NCI-H510A (cell line): ENCODE measurements around the gene LIN28A.

Experiments
- DNase-seq: peaks from one replicate; lab custom pipeline; 2025; lab: John Stamatoyannopoulos, UW

The LIN28A gene

GRCh38 chr1:26388791-26389445 lies 21.7 kb upstream of the LIN28A start:
- DNase-seq, result no peak

- DNase-seq, result no peak
These were observed 20.9 kb upstream of the LIN28A start for GRCh38 chr1:26389604-26390247.

- no peak for DNase-seq
These were observed 19.2 kb upstream of the LIN28A start for GRCh38 chr1:26391450-26391849.

- DNase-seq, result no peak
These were observed 14.9 kb upstream of the LIN28A start for GRCh38 chr1:26395754-26396153.

GRCh38 chr1:26399034-26399433 lies 11.6 kb upstream of the LIN28A start:
- no peak for DNase-seq

- DNase-seq, result no peak
These were observed 8.7 kb upstream of the LIN28A start for GRCh38 chr1:26401891-26402290.

- no peak for DNase-seq
These were observed 7.0 kb upstream of the LIN28A start for GRCh38 chr1:26403656-26404055.

- no peak for DNase-seq
These were observed 6.0 kb upstream of the LIN28A start for GRCh38 chr1:26404641-26405040.

GRCh38 chr1:26405281-26405915 lies 5.2 kb upstream of the LIN28A start:
- DNase-seq, result no peak

GRCh38 chr1:26408604-26409003 lies 2.0 kb upstream of the LIN28A start:
- DNase-seq, result no peak

GRCh38 chr1:26409191-26409807 lies 1.3 kb upstream of the LIN28A start:
- DNase-seq, result no peak

- no peak for DNase-seq
These were observed 1.0 kb downstream of the LIN28A start for GRCh38 chr1:26411624-26412074.

- DNase-seq, result no peak
These were observed 1.7 kb downstream of the LIN28A start for GRCh38 chr1:26412180-26412840.

GRCh38 chr1:26413031-26413430 lies 2.4 kb downstream of the LIN28A start:
- DNase-seq, result no peak

GRCh38 chr1:26417111-26417759 lies 6.6 kb downstream of the LIN28A start:
- DNase-seq, result peak; percentile 50

- DNase-seq, result no peak
These were observed 8.3 kb downstream of the LIN28A start for GRCh38 chr1:26418865-26419349.

- DNase-seq, result no peak
These were observed 8.9 kb downstream of the LIN28A start for GRCh38 chr1:26419494-26419893.

- DNase-seq, result no peak
These were observed 19.1 kb downstream of the LIN28A start for GRCh38 chr1:26429721-26430120.

GRCh38 chr1:26431979-26432695 lies 21.5 kb downstream of the LIN28A start, which contains the start of gene DHDDS:
Gene DHDDS (plus strand): TSS chr1:26432321. CDS start chr1:26432946, 625 bp downstream.
- peak; percentile 94 for DNase-seq

GRCh38 chr1:26432793-26433192 lies 22.2 kb downstream of the LIN28A start:
- no peak for DNase-seq
